Astrocyte (in vitro differentiated cells and primary cell): ENCODE data around the gene NFAM1.

ENCODE experiments used
- CTCF ChIP-seq: IDR thresholded peaks from 2 replicates; pipeline ENCODE4 v1.5.1; 2011; ENCODE audit warnings: low read depth, mild to moderate bottlenecking, inconsistent platforms, low read length, moderate library complexity; ENCODE audit not compliant: insufficient read depth
- EZH2 ChIP-seq: IDR thresholded peaks from 2 replicates; pipeline ENCODE4 v1.6.1; 2012; ENCODE audit warnings: mild to moderate bottlenecking, low read length, inconsistent platforms; ENCODE audit not compliant: insufficient read depth

- no peak for TF ChIP-seq CTCF
- no peak for TF ChIP-seq EZH2
Measured at GRCh38 chr22:42340150-42340549, 92.1 kb downstream of the NFAM1 start.
